HEK293 (cell line): ENCODE data around the gene OAT.

Source experiments
- CTCF ChIP-seq: fragments of 450-650 bp; formaldehyde crosslinking; IDR thresholded peaks from 2 replicates; pipeline ENCODE4 v1.5.1; 2016; ENCODE audit warnings: missing biosample characterization, missing genetic modification characterization
- ELK4 ChIP-seq: IDR thresholded peaks from 2 replicates; pipeline ENCODE4 v1.6.1; 2011; ENCODE audit warnings: mild to moderate bottlenecking, low read depth, low read length, borderline replicate concordance
- INSM2 ChIP-seq: fragments of 450-650 bp; formaldehyde crosslinking; IDR thresholded peaks from 2 replicates; pipeline ENCODE4 v1.5.1; 2016; ENCODE audit warnings: missing biosample characterization, missing genetic modification characterization
- ZNF423 ChIP-seq: fragments of 450-650 bp; formaldehyde crosslinking; IDR thresholded peaks from 2 replicates; pipeline ENCODE4 v1.5.1; 2016; ENCODE audit warnings: missing biosample characterization, missing genetic modification characterization
- ZNF558 ChIP-seq: fragments of 450-650 bp; formaldehyde crosslinking; IDR thresholded peaks from 2 replicates; pipeline ENCODE4 v1.5.1; 2016; ENCODE audit warnings: missing biosample characterization, missing genetic modification characterization
- ZNF664 ChIP-seq: fragments of 450-650 bp; formaldehyde crosslinking; IDR thresholded peaks from 2 replicates; pipeline ENCODE4 v1.5.1; 2016; ENCODE audit warnings: missing biosample characterization, missing genetic modification characterization
- TF ChIP-seq, protein P1 (sequence below): fragments of 450-650 bp; formaldehyde crosslinking; IDR thresholded peaks from 2 replicates; pipeline ENCODE4 v1.5.1; 2016; ENCODE audit warnings: missing biosample characterization, missing genetic modification characterization

- TF ChIP-seq ELK4: no peak
- TF ChIP-seq CTCF (tag by site-specific recombination): no peak
- no peak for TF ChIP-seq ZNF558 (tag by site-specific recombination)
- TF ChIP-seq, protein P1, sequence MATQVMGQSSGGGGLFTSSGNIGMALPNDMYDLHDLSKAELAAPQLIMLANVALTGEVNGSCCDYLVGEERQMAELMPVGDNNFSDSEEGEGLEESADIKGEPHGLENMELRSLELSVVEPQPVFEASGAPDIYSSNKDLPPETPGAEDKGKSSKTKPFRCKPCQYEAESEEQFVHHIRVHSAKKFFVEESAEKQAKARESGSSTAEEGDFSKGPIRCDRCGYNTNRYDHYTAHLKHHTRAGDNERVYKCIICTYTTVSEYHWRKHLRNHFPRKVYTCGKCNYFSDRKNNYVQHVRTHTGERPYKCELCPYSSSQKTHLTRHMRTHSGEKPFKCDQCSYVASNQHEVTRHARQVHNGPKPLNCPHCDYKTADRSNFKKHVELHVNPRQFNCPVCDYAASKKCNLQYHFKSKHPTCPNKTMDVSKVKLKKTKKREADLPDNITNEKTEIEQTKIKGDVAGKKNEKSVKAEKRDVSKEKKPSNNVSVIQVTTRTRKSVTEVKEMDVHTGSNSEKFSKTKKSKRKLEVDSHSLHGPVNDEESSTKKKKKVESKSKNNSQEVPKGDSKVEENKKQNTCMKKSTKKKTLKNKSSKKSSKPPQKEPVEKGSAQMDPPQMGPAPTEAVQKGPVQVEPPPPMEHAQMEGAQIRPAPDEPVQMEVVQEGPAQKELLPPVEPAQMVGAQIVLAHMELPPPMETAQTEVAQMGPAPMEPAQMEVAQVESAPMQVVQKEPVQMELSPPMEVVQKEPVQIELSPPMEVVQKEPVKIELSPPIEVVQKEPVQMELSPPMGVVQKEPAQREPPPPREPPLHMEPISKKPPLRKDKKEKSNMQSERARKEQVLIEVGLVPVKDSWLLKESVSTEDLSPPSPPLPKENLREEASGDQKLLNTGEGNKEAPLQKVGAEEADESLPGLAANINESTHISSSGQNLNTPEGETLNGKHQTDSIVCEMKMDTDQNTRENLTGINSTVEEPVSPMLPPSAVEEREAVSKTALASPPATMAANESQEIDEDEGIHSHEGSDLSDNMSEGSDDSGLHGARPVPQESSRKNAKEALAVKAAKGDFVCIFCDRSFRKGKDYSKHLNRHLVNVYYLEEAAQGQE (tag by site-specific recombination): no peak
- no peak for TF ChIP-seq INSM2
- TF ChIP-seq ZNF423 (tag by site-specific recombination): no peak
- no peak for TF ChIP-seq ZNF664 (tag by site-specific recombination)
These were observed 43.4 kb downstream of the OAT start for GRCh38 chr10:124375353-124375614.
